OCI-M2 (cell line): Measurements from ENCODE around the gene PHACTR1.

ENCODE experiments used
- DNase-seq: peaks from one replicate; lab custom pipeline; 2025; ENCODE audit not compliant: unreplicated experiment; lab: John Stamatoyannopoulos, UW

PHACTR1 gene

GRCh38 chr6:13183415-13184088 is 467.0 kb downstream of the PHACTR1 start:
- DNase-seq = no peak

- DNase-seq = no peak
These were observed 467.5 kb downstream of the PHACTR1 start for GRCh38 chr6:13184089-13184468.

- no peak for DNase-seq
These were observed 468.0 kb downstream of the PHACTR1 start for GRCh38 chr6:13184547-13184946.

GRCh38 chr6:13186861-13187260 is 470.3 kb downstream of the PHACTR1 start:
- no peak for DNase-seq

- DNase-seq = no peak
These were observed 471.1 kb downstream of the PHACTR1 start for GRCh38 chr6:13187692-13188091.

- no peak for DNase-seq
These were observed 471.7 kb downstream of the PHACTR1 start for GRCh38 chr6:13188306-13188705.

GRCh38 chr6:13189710-13190109 is 473.1 kb downstream of the PHACTR1 start:
- no peak for DNase-seq

- DNase-seq = no peak
These were observed 473.8 kb downstream of the PHACTR1 start for GRCh38 chr6:13190376-13190775.

GRCh38 chr6:13191461-13191860 is 474.9 kb downstream of the PHACTR1 start:
- no peak for DNase-seq

GRCh38 chr6:13194852-13195251 is 478.3 kb downstream of the PHACTR1 start:
- DNase-seq = no peak

GRCh38 chr6:13195803-13196202 is 479.2 kb downstream of the PHACTR1 start:
- no peak for DNase-seq

GRCh38 chr6:13198168-13198567 is 481.6 kb downstream of the PHACTR1 start:
- DNase-seq = no peak

GRCh38 chr6:13201336-13201735 is 484.8 kb downstream of the PHACTR1 start:
- no peak for DNase-seq

- no peak for DNase-seq
These were observed 486.6 kb downstream of the PHACTR1 start for GRCh38 chr6:13203145-13203544.

- no peak for DNase-seq
These were observed 488.5 kb downstream of the PHACTR1 start for GRCh38 chr6:13205106-13205505.

GRCh38 chr6:13212096-13212495 is 495.5 kb downstream of the PHACTR1 start:
- no peak for DNase-seq

GRCh38 chr6:13212538-13212937 is 496.0 kb downstream of the PHACTR1 start:
- no peak for DNase-seq

- DNase-seq = no peak
These were observed 498.8 kb downstream of the PHACTR1 start for GRCh38 chr6:13215390-13215789.

- DNase-seq = no peak
These were observed 499.9 kb downstream of the PHACTR1 start for GRCh38 chr6:13216236-13217014.

- no peak for DNase-seq
These were observed 500.8 kb downstream of the PHACTR1 start for GRCh38 chr6:13217206-13217905.

- DNase-seq = no peak
These were observed 503.7 kb downstream of the PHACTR1 start for GRCh38 chr6:13220266-13220665.

- no peak for DNase-seq
These were observed 505.5 kb downstream of the PHACTR1 start for GRCh38 chr6:13222048-13222447.
